Astrocyte (in vitro differentiated cells and primary cell): ENCODE results near the gene SLC5A1. TPM values are rescaled to one million over a fixed set of nuclear protein-coding genes. Genes with fewer than 3 reads are reported as not detected.

Experiments used
- DNase-seq: peaks from one replicate; pipeline ENCODE4 v3.0.0-alpha.2; 2010; ENCODE audit warnings: low read depth
- FAIRE-seq: peaks from 2 replicates; lab custom pipeline; 2011; peaks lifted over from hg19 to GRCh38; lab: Jason Lieb, UNC
- H2AFZ ChIP-seq: 2 replicates; pipeline ENCODE4 v1.6.0; 2012; ENCODE audit warnings: low read depth, low read length, inconsistent platforms
- H3K27ac ChIP-seq: 2 replicates; pipeline ENCODE4 v1.5.1; 2011; ENCODE audit warnings: low read depth, low read length, inconsistent platforms
- H3K27me3 ChIP-seq: 2 replicates; pipeline ENCODE4 v1.6.0; 2011; ENCODE audit warnings: low read length, inconsistent platforms; ENCODE audit not compliant: insufficient read depth
- H3K36me3 ChIP-seq: 2 replicates; pipeline ENCODE4 v1.5.1; 2011; ENCODE audit warnings: low read length, inconsistent platforms; ENCODE audit not compliant: insufficient read depth
- H3K4me1 ChIP-seq: 2 replicates; pipeline ENCODE4 v1.5.1; 2011; ENCODE audit warnings: low read length, inconsistent platforms; ENCODE audit not compliant: insufficient read depth
- H3K4me2 ChIP-seq: 2 replicates; pipeline ENCODE4 v1.6.0; 2012; ENCODE audit warnings: low read length, inconsistent platforms
- H3K4me3 ChIP-seq: 2 replicates; pipeline ENCODE4 v1.5.1; 2011; ENCODE audit warnings: low read depth, mild to moderate bottlenecking, low read length, inconsistent platforms; ENCODE audit not compliant: insufficient read depth
- H3K79me2 ChIP-seq: 2 replicates; pipeline ENCODE4 v1.6.0; 2012; ENCODE audit warnings: mild to moderate bottlenecking, low read length, inconsistent platforms; ENCODE audit not compliant: insufficient read depth
- H3K9ac ChIP-seq: 2 replicates; pipeline ENCODE4 v1.6.0; 2012; ENCODE audit warnings: mild to moderate bottlenecking, low read length, inconsistent platforms
- H3K9me3 ChIP-seq: 2 replicates; pipeline ENCODE4 v1.5.1; 2012; ENCODE audit warnings: low read depth, mild to moderate bottlenecking, low read length, inconsistent platforms; ENCODE audit not compliant: insufficient read depth
- H4K20me1 ChIP-seq: 2 replicates; pipeline ENCODE4 v1.6.0; 2012; ENCODE audit warnings: low read length, inconsistent platforms; ENCODE audit not compliant: insufficient read depth
- H3K27ac Mint-ChIP-seq: one replicate; pipeline ENCODE4 v1.8.0; 2021; ENCODE audit warnings: mild to moderate bottlenecking, mixed read lengths; ENCODE audit not compliant: unreplicated experiment
- H3K27me3 Mint-ChIP-seq: one replicate; pipeline ENCODE4 v1.8.0; 2021; ENCODE audit warnings: low read depth, mixed read lengths; ENCODE audit not compliant: unreplicated experiment
- H3K36me3 Mint-ChIP-seq: one replicate; pipeline ENCODE4 v1.8.0; 2021; ENCODE audit warnings: low read depth, mixed read lengths; ENCODE audit not compliant: unreplicated experiment
- H3K4me1 Mint-ChIP-seq: one replicate; pipeline ENCODE4 v1.8.0; 2021; ENCODE audit warnings: low read depth, mixed read lengths; ENCODE audit not compliant: unreplicated experiment
- H3K4me3 Mint-ChIP-seq: one replicate; pipeline ENCODE4 v1.8.0; 2021; ENCODE audit warnings: mild to moderate bottlenecking, moderate library complexity, mixed read lengths; ENCODE audit not compliant: unreplicated experiment
- H3K9me3 Mint-ChIP-seq: one replicate; pipeline ENCODE4 v1.8.0; 2021; ENCODE audit warnings: mild to moderate bottlenecking, mixed read lengths; ENCODE audit not compliant: unreplicated experiment
- EZH2 ChIP-seq: IDR thresholded peaks from 2 replicates; pipeline ENCODE4 v1.6.1; 2012; ENCODE audit warnings: mild to moderate bottlenecking, low read length, inconsistent platforms; ENCODE audit not compliant: insufficient read depth
- total RNA-seq: library from RNA; stranded (reverse); gene quantifications from 2 replicates; pipeline ENCODE4 v1.2.1, GENCODE V29; 2021
- TF ChIP-seq, protein P1 (sequence below): IDR thresholded peaks from 2 replicates; pipeline ENCODE4 v1.5.1; 2011; ENCODE audit warnings: low read depth, mild to moderate bottlenecking, inconsistent platforms, low read length, moderate library complexity; ENCODE audit not compliant: insufficient read depth

The SLC5A1 gene
- total RNA-seq, 1 donor from 2014 or later = not detected

DNA sequence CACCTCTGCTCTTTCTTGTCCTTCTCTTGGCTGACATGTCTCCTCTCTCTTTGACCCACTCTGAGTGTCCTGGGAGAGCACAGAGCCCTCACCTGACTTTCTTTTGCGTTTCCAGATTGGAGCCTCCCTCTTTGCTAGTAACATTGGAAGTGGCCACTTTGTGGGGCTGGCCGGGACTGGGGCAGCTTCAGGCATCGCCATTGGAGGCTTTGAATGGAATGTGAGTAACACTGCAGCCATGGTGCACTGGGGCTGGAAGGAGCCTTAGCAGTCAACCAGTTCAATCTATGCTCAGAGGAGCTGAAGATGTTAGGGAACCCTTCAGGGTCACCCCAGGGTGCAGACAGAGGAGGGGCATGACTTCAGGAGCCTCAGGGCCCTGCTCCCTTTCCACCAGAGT, 23.8 kb downstream of the SLC5A1 start:
- Histone ChIP-seq H4K20me1 (no peaks in the 10 kb centered on the region), H3K27me3 (peaks cover 19% of the 10 kb centered on the region), H3K27ac (no peak overlapping the region), H3K36me3 (no peaks in the 10 kb centered on the region), H2AFZ (no peak overlapping the region), H3K4me1 (no peaks in the 10 kb centered on the region), H3K9ac (no peak overlapping the region), H3K4me2 (no peak overlapping the region), H3K4me3 (no peak overlapping the region), H3K9me3 (no peaks in the 10 kb centered on the region), H3K79me2 (no peaks in the 10 kb centered on the region)
- H3K27ac Mint-ChIP-seq = no peak overlapping the region
- no peak overlapping the region for H3K4me3 Mint-ChIP-seq
- DNase-seq (no peak), FAIRE-seq (no peak)
- H3K27me3 Mint-ChIP-seq = peaks cover 28% of the 10 kb centered on the region
- TF ChIP-seq EZH2 = no peak
- TF ChIP-seq, protein P1, sequence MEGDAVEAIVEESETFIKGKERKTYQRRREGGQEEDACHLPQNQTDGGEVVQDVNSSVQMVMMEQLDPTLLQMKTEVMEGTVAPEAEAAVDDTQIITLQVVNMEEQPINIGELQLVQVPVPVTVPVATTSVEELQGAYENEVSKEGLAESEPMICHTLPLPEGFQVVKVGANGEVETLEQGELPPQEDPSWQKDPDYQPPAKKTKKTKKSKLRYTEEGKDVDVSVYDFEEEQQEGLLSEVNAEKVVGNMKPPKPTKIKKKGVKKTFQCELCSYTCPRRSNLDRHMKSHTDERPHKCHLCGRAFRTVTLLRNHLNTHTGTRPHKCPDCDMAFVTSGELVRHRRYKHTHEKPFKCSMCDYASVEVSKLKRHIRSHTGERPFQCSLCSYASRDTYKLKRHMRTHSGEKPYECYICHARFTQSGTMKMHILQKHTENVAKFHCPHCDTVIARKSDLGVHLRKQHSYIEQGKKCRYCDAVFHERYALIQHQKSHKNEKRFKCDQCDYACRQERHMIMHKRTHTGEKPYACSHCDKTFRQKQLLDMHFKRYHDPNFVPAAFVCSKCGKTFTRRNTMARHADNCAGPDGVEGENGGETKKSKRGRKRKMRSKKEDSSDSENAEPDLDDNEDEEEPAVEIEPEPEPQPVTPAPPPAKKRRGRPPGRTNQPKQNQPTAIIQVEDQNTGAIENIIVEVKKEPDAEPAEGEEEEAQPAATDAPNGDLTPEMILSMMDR = no peak
- H3K36me3 Mint-ChIP-seq = peaks cover 3% of the 10 kb centered on the region
- H3K4me1 Mint-ChIP-seq = no peaks in the 10 kb centered on the region
- peaks cover 6% of the 10 kb centered on the region for H3K9me3 Mint-ChIP-seq

DNA sequence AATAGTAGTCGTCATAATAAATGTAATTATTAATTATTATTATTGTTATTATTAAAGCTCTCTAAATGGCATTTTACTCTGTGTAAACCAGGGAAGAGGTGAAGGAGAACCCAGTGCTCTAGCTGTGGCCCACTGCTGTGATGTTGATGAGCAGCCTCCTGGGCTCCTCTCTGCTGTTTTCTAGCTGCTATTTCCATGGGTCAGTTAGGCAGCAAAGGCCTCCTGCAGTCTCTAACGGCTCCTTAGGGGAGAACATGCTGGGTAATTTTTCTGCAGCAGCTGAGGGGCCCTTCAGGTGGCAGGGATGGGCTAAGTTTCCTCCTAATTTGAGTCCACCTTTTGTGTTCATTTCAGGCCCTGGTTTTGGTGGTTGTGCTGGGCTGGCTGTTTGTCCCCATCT, 24.6 kb downstream of the SLC5A1 start:
- Mint-ChIP-seq H3K27ac (no peak overlapping the region), H3K4me3 (no peak overlapping the region), H3K9me3 (peaks cover 6% of the 10 kb centered on the region), H3K36me3 (no peaks in the 10 kb centered on the region), H3K4me1 (no peaks in the 10 kb centered on the region), H3K27me3 (peaks cover 24% of the 10 kb centered on the region)
- Histone ChIP-seq H3K4me3 (no peak overlapping the region), H3K4me1 (no peaks in the 10 kb centered on the region), H3K79me2 (no peaks in the 10 kb centered on the region), H3K4me2 (no peak overlapping the region), H3K36me3 (no peaks in the 10 kb centered on the region), H3K27ac (no peak overlapping the region), H3K9me3 (no peaks in the 10 kb centered on the region), H3K9ac (no peak overlapping the region), H2AFZ (no peak overlapping the region), H4K20me1 (no peaks in the 10 kb centered on the region), H3K27me3 (peaks cover 19% of the 10 kb centered on the region)
- DNase-seq = no peak
- TF ChIP-seq EZH2 = no peak
- TF ChIP-seq, protein P1 = no peak
- no peak for FAIRE-seq

DNA sequence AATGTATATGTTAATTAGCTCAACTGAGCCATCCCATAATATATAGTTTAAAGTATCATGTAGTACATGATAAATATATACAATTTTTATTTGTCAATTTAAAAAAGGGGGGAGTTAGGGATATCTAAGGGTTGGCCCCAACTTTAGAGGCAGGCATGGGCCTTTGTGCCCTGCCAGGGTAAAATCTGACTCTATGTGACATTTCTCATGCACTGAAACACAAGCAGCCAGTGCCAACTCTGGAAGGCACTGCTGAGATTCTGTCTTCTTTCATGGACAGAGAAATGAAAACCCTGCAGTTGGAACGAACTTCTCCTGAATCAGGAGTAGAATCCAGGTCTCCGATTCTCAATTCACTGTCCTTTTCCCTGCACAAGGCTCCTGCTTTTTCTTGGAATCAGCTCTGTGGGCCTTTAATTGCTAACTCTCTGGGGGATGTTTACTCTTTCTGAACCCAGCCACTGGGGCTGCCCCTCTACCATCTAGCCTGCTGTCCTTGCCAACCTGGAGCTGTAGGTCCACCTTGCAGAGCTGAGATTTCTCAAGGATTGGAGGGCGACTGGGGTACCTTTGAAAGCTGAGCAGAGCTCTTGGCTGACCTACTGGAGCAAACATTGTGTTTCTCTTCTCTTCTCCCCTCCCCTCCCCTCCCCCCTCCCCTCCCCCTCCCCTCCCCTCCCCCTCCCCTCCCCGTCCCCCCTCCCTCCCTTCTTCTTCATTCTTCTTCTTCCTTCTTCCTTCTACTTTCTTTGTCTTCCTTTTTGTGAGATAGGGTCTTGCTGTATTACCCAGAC, 26.7 kb downstream of the SLC5A1 start:
- no peak overlapping the region for H3K4me2 ChIP-seq
- no peak overlapping the region for H3K4me3 ChIP-seq
- no peaks in the 10 kb centered on the region for H3K36me3 ChIP-seq
- FAIRE-seq = no peak
- no peaks in the 10 kb centered on the region for H4K20me1 ChIP-seq
- no peak overlapping the region for H2AFZ ChIP-seq
- no peaks in the 10 kb centered on the region for H3K9me3 ChIP-seq
- Mint-ChIP-seq H3K9me3 (no peaks in the 10 kb centered on the region), H3K4me1 (no peaks in the 10 kb centered on the region), H3K27me3 (peaks cover 12% of the 10 kb centered on the region), H3K4me3 (no peak overlapping the region), H3K36me3 (no peaks in the 10 kb centered on the region), H3K27ac (no peak overlapping the region)
- H3K9ac ChIP-seq = no peak overlapping the region
- H3K79me2 ChIP-seq = no peaks in the 10 kb centered on the region
- DNase-seq = no peak
- H3K27ac ChIP-seq = no peak overlapping the region
- H3K27me3 ChIP-seq = peaks cover 25% of the 10 kb centered on the region
- no peak for TF ChIP-seq EZH2
- H3K4me1 ChIP-seq = no peaks in the 10 kb centered on the region
